ENCODE results near the gene MAPK7.

Gene MAPK7

DNA sequence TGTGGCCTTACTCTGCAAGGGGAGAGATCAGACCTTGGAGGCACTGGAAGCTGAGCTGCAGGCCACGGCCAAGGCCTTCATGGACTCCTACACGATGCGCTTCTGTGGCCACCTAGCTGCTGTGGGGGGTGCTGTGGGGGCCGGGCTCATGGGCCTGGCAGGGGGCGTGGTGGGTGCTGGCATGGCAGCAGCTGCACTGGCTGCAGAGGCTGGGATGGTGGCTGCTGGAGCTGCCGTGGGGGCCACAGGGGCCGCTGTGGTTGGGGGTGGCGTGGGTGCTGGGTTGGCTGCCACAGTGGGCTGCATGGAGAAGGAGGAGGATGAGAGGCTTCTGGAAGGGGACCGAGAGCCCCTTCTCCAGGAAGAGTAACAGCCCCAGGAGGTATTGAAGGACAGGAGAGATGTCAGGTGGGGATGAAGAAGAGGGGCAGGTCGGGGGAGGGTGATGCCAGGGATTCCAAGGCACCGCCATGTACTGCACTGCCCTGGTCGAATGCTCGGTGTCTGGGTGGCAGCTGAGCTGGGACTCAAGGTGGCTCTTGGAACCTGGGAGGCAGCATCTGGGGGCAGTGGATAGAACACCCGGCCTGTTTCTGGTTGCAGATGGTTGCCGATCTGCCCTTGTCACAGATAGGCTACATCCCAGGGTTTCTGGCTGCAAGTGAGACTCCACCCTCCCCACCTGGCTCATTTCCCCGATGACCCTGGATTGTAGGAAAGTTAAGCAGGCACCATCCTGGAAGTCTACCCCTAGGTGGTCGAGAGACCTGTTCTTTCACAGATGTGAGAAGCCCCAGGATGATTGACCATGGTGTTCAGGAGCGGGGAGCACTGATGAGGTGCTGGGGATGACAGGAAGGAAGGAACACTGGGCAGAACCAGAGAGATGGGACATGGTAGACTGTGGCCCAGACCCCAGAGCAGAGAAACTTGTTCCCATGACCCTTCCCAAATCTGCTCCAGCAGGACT is 37.8 kb downstream of the MAPK7 start:
- no peak overlapping the region for H3K27ac ChIP-seq (ENCODE audit: low read length)

DNA sequence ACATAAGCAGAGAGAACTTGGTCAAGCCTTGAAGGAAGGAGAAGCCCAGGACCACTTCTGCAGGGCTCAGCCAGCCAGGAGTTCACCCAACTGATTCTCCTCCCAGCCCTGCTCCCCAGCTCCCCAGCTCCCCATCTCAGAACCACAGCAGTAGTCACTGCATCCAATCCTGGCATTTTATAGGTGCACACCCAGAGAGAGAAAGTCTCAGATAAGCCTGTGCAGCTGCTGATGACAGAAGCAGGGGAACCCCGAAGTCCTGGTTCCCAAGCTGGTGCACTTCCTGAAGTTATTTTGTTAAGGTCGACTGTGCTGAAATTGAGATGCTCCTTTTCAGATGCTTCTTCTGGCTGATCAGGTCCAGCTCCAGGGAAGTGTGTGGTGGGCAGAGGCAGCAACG is 39.3 kb downstream of the MAPK7 start:
- Histone ChIP-seq H3K27ac (ENCODE audit: low read length) (no peak overlapping the region), H3K4me3 (ENCODE audit: low read depth in 1 of 2, low read length in 2 of 2) (no peak overlapping the region), H3K36me3 (ENCODE audit: control insufficient read depth in 1 of 2, insufficient read depth in 2 of 2, low read length in 2 of 2) (peaks cover 0 to 10% of the 10 kb centered on the region in 2 donors), H3K27me3 (ENCODE audit: low read depth, low read length) (no peaks in the 10 kb centered on the region), H3K4me1 (ENCODE audit: control insufficient read depth in 1 of 2, insufficient read depth in 2 of 2, low read length in 2 of 2) (no peaks in the 10 kb centered on the region), H3K9me3 (ENCODE audit: control insufficient read depth in 1 of 2, low read length in 2 of 2) (no peaks in the 10 kb centered on the region)

More for the DNA sequence above, 37.8 kb downstream of the MAPK7 start:
- Histone ChIP-seq H3K9me3 (ENCODE audit: control insufficient read depth in 1 of 2, low read length in 2 of 2) (no peaks in the 10 kb centered on the region), H3K27me3 (ENCODE audit: low read depth, low read length) (no peaks in the 10 kb centered on the region), H3K36me3 (ENCODE audit: control insufficient read depth in 1 of 2, insufficient read depth in 2 of 2, low read length in 2 of 2) (peaks cover 0 to 10% of the 10 kb centered on the region in 2 donors), H3K4me1 (ENCODE audit: control insufficient read depth in 1 of 2, insufficient read depth in 2 of 2, low read length in 2 of 2) (peaks cover 0 to 6% of the 10 kb centered on the region in 2 donors), H3K4me3 (ENCODE audit: low read depth in 1 of 2, low read length in 2 of 2) (no peak overlapping the region)

GRCh38 chr17:19418251-19418992 is 40.1 kb downstream of the MAPK7 start:
- Histone ChIP-seq H3K9me3 (ENCODE audit: control insufficient read depth in 1 of 2, low read length in 2 of 2) (no peaks in the 10 kb centered on the region), H3K4me3 (ENCODE audit: low read depth in 1 of 2, low read length in 2 of 2) (no peak overlapping the region), H3K4me1 (ENCODE audit: control insufficient read depth in 1 of 2, insufficient read depth in 2 of 2, low read length in 2 of 2) (no peaks in the 10 kb centered on the region), H3K36me3 (ENCODE audit: control insufficient read depth in 1 of 2, insufficient read depth in 2 of 2, low read length in 2 of 2) (peaks cover 0 to 10% of the 10 kb centered on the region in 2 donors), H3K27ac (ENCODE audit: low read length) (no peak overlapping the region), H3K27me3 (ENCODE audit: low read depth, low read length) (no peaks in the 10 kb centered on the region)

DNA sequence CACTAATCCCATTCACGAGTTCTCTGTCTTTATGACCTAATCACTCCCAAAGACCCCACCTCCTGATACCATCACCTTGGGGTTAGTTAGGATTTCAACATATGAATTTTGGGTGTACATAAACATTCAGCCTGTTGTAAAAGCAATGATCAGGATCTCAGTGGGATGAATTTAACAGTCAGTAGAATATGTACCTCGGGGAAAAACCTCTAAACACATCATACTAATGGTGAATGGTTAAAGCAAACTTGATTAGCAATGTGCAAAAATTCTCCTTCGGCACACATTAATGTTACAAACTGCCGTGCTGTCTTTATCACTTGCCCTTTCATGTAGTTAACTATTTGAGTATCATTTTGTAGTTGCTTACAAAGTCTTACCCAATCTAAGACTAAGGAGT is 42.9 kb downstream of the MAPK7 start:
- no peaks in the 10 kb centered on the region for H3K9me3 ChIP-seq (ENCODE audit: control insufficient read depth in 1 of 2, low read length in 2 of 2)
- no peaks in the 10 kb centered on the region for H3K36me3 ChIP-seq (ENCODE audit: control insufficient read depth in 1 of 2, insufficient read depth in 2 of 2, low read length in 2 of 2)
- no peak overlapping the region for H3K27ac ChIP-seq (ENCODE audit: low read length)
- peaks cover 0 to 11% of the 10 kb centered on the region in 2 donors for H3K4me1 ChIP-seq (ENCODE audit: control insufficient read depth in 1 of 2, insufficient read depth in 2 of 2, low read length in 2 of 2)
- H3K27me3 ChIP-seq (ENCODE audit: low read depth, low read length) = no peaks in the 10 kb centered on the region
- no peak overlapping the region for H3K4me3 ChIP-seq (ENCODE audit: low read depth in 1 of 2, low read length in 2 of 2)

- Histone ChIP-seq H3K27ac (ENCODE audit: low read length) (no peak overlapping the region), H3K4me3 (ENCODE audit: low read depth in 1 of 2, low read length in 2 of 2) (no peak overlapping the region), H3K4me1 (ENCODE audit: control insufficient read depth in 1 of 2, insufficient read depth in 2 of 2, low read length in 2 of 2) (peaks cover 0 to 13% of the 10 kb centered on the region in 2 donors), H3K36me3 (ENCODE audit: control insufficient read depth in 1 of 2, insufficient read depth in 2 of 2, low read length in 2 of 2) (no peaks in the 10 kb centered on the region), H3K27me3 (ENCODE audit: low read depth, low read length) (no peaks in the 10 kb centered on the region), H3K9me3 (ENCODE audit: control insufficient read depth in 1 of 2, low read length in 2 of 2) (no peaks in the 10 kb centered on the region)
These were observed 43.6 kb downstream of the MAPK7 start for GRCh38 chr17:19421926-19422325.

GRCh38 chr17:19424934-19425868 is 46.9 kb downstream of the MAPK7 start:
- H3K27ac ChIP-seq (ENCODE audit: low read length) = no peak overlapping the region
- H3K9me3 ChIP-seq (ENCODE audit: control insufficient read depth in 1 of 2, low read length in 2 of 2) = no peaks in the 10 kb centered on the region
- H3K36me3 ChIP-seq (ENCODE audit: control insufficient read depth in 1 of 2, insufficient read depth in 2 of 2, low read length in 2 of 2) = no peaks in the 10 kb centered on the region
- peaks cover 0 to 13% of the 10 kb centered on the region in 2 donors for H3K4me1 ChIP-seq (ENCODE audit: control insufficient read depth in 1 of 2, insufficient read depth in 2 of 2, low read length in 2 of 2)
- H3K27me3 ChIP-seq (ENCODE audit: low read depth, low read length) = no peaks in the 10 kb centered on the region
- H3K4me3 ChIP-seq (ENCODE audit: low read depth in 1 of 2, low read length in 2 of 2) = no peak overlapping the region

DNA sequence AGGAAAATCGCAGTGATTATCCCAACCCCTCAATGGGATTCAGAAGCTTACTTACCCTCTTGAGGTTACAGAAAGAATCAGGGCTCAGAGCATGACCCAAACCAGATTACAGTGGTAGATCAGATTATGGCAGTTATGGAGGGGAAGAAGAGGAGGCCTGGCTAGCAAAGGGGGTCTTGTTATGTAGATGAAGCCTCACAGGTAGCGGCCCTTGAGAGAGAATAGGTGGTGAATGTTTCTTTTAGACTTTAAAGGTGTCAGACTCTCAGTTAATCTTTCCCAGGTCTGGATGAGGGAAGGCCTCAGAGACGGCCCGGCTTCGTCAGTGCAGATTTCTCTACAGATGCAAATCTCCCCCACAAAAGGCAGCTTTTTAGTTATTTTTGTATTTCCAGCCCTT is 48.3 kb downstream of the MAPK7 start:
- peaks cover 0 to 13% of the 10 kb centered on the region in 2 donors for H3K4me1 ChIP-seq (ENCODE audit: control insufficient read depth in 1 of 2, insufficient read depth in 2 of 2, low read length in 2 of 2)
- no peaks in the 10 kb centered on the region for H3K9me3 ChIP-seq (ENCODE audit: control insufficient read depth in 1 of 2, low read length in 2 of 2)
- H3K27ac ChIP-seq (ENCODE audit: low read length) = no peak overlapping the region
- H3K4me3 ChIP-seq (ENCODE audit: low read depth in 1 of 2, low read length in 2 of 2) = no peak overlapping the region
- no peaks in the 10 kb centered on the region for H3K27me3 ChIP-seq (ENCODE audit: low read depth, low read length)
- H3K36me3 ChIP-seq (ENCODE audit: control insufficient read depth in 1 of 2, insufficient read depth in 2 of 2, low read length in 2 of 2) = no peaks in the 10 kb centered on the region

DNA sequence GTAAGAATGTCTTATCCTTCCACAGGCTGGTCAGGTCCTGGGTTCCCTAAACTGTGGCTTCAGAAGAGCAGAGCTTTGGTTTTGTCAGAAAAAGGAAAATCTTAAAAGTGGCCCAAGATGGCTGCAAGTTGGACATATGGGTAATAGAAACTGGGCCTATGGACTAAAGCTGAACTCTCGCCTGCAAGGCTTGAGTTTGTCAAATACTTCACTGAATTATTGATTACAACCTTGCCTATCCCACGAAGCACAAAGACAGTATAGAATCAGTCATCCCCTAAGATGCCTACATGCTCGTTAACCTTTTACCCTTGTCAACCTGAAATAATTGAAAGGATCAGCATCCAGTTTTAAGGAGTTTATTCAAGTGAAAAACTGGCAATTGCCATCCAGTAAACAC is 53.4 kb downstream of the MAPK7 start:
- Histone ChIP-seq H3K36me3 (ENCODE audit: control insufficient read depth in 1 of 2, insufficient read depth in 2 of 2, low read length in 2 of 2) (no peaks in the 10 kb centered on the region), H3K27me3 (ENCODE audit: low read depth, low read length) (no peaks in the 10 kb centered on the region), H3K4me3 (ENCODE audit: low read depth in 1 of 2, low read length in 2 of 2) (no peak overlapping the region), H3K4me1 (ENCODE audit: control insufficient read depth in 1 of 2, insufficient read depth in 2 of 2, low read length in 2 of 2) (no peaks in the 10 kb centered on the region), H3K27ac (ENCODE audit: low read length) (no peak overlapping the region), H3K9me3 (ENCODE audit: control insufficient read depth in 1 of 2, low read length in 2 of 2) (no peaks in the 10 kb centered on the region)

Measured in muscle layer of duodenum (tissue), 2 donors.